ENCODE measurements around the gene ARPP21.

DNA sequence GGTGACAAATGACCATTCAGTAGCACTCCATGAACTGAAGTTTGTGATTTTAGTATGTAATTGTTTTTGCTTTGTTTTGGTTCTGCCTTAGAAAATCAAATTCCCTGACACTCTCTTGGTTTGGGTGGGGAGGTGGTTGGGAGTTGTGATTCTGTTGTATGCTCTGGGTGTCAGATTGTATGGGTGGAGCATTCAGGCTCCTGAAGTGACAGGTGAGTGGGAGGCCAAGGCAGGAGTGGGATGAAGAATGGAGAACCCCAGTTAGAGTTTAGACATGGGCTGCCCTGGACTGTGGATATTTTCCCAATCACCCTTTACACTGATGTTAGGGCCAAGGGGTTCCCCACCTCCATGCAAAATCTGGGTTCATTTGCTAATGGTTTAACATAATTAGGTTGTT lies 83.6 kb downstream of the ARPP21 start:
- TF ChIP-seq, protein P1, sequence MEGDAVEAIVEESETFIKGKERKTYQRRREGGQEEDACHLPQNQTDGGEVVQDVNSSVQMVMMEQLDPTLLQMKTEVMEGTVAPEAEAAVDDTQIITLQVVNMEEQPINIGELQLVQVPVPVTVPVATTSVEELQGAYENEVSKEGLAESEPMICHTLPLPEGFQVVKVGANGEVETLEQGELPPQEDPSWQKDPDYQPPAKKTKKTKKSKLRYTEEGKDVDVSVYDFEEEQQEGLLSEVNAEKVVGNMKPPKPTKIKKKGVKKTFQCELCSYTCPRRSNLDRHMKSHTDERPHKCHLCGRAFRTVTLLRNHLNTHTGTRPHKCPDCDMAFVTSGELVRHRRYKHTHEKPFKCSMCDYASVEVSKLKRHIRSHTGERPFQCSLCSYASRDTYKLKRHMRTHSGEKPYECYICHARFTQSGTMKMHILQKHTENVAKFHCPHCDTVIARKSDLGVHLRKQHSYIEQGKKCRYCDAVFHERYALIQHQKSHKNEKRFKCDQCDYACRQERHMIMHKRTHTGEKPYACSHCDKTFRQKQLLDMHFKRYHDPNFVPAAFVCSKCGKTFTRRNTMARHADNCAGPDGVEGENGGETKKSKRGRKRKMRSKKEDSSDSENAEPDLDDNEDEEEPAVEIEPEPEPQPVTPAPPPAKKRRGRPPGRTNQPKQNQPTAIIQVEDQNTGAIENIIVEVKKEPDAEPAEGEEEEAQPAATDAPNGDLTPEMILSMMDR (IDR thresholded peaks at IDR 0.05; ENCODE audit: low read depth, low read length): no peak
- TF ChIP-seq EZH2phosphoT487 (IDR thresholded peaks at IDR 0.05; ENCODE audit: low read depth): no peak
